Panc1 (cell line): ENCODE results near the gene FRMPD2.

Experiments
- CTCF ChIP-seq: fragments of 450-650 bp; IDR thresholded peaks from 2 replicates; pipeline ENCODE4 v1.5.1; 2017; ENCODE audit warnings: mild to moderate bottlenecking
- POLR2AphosphoS5 ChIP-seq: IDR thresholded peaks from 2 replicates; pipeline ENCODE4 v1.6.1; 2012; ENCODE audit warnings: mild to moderate bottlenecking, low read depth, low read length, moderate library complexity
- TCF7L2 ChIP-seq: IDR thresholded peaks from 2 replicates; pipeline ENCODE4 v1.6.1; 2011; ENCODE audit warnings: mild to moderate bottlenecking, low read depth, low read length, inconsistent platforms
- TF ChIP-seq, protein P1 (sequence below), 2 experiments: IDR thresholded peaks; 2 replicates each; pipeline ENCODE4 v1.6.1; 2011 to 2012; ENCODE audit warnings: low read depth in 2 of 2, control low read depth in 1 of 2, low read length in 1 of 2, mild to moderate bottlenecking in 1 of 2, moderate library complexity in 1 of 2; ENCODE audit not compliant: insufficient read depth in 1 of 2

- TF ChIP-seq, protein P1, sequence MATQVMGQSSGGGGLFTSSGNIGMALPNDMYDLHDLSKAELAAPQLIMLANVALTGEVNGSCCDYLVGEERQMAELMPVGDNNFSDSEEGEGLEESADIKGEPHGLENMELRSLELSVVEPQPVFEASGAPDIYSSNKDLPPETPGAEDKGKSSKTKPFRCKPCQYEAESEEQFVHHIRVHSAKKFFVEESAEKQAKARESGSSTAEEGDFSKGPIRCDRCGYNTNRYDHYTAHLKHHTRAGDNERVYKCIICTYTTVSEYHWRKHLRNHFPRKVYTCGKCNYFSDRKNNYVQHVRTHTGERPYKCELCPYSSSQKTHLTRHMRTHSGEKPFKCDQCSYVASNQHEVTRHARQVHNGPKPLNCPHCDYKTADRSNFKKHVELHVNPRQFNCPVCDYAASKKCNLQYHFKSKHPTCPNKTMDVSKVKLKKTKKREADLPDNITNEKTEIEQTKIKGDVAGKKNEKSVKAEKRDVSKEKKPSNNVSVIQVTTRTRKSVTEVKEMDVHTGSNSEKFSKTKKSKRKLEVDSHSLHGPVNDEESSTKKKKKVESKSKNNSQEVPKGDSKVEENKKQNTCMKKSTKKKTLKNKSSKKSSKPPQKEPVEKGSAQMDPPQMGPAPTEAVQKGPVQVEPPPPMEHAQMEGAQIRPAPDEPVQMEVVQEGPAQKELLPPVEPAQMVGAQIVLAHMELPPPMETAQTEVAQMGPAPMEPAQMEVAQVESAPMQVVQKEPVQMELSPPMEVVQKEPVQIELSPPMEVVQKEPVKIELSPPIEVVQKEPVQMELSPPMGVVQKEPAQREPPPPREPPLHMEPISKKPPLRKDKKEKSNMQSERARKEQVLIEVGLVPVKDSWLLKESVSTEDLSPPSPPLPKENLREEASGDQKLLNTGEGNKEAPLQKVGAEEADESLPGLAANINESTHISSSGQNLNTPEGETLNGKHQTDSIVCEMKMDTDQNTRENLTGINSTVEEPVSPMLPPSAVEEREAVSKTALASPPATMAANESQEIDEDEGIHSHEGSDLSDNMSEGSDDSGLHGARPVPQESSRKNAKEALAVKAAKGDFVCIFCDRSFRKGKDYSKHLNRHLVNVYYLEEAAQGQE (IDR thresholded peaks at IDR 0.05; ENCODE audit: insufficient read depth in 1 of 2, low read depth in 2 of 2, low read length in 1 of 2) = no peak
- TF ChIP-seq CTCF (no peak), TCF7L2 (no peak), POLR2AphosphoS5 (no peak)
These were observed 90.3 kb downstream of the FRMPD2 start for GRCh38 chr10:48184224-48184623.
